Mononuclear cell (primary cell): ENCODE measurements around the gene PRPH. TPM values are rescaled to one million over a fixed set of nuclear protein-coding genes. Genes with fewer than 3 reads are reported as not detected.
"Not testable (repeated sequence)": the region's sequence is repeated elsewhere in the genome, so short reads cannot be mapped to it uniquely, and the experiment has no call there.

ENCODE experiments used
- H3K27me3 ChIP-seq: 2 replicates; pipeline ENCODE4 v1.6.0; 2011; ENCODE audit warnings: low read length, control low read depth; ENCODE audit not compliant: insufficient read depth
- H3K4me1 ChIP-seq: 2 replicates; pipeline ENCODE4 v1.5.1; 2011; ENCODE audit warnings: mild to moderate bottlenecking, low read length, control low read depth; ENCODE audit not compliant: insufficient read depth
- H3K4me3 ChIP-seq: 2 replicates; pipeline ENCODE4 v1.5.1; 2011; ENCODE audit warnings: mild to moderate bottlenecking, low read length, moderate library complexity
- H3K9me3 ChIP-seq: 2 replicates; pipeline ENCODE4 v1.5.1; 2011; ENCODE audit warnings: low read depth, mild to moderate bottlenecking, control low read depth, low read length
- total RNA-seq: library from RNA; depleted of rRNA; stranded (reverse); fragments of >200 nt; gene quantifications from one replicate; pipeline ENCODE4 v1.2.3, GENCODE V29; 2012

Gene PRPH
- total RNA-seq = not detected

DNA sequence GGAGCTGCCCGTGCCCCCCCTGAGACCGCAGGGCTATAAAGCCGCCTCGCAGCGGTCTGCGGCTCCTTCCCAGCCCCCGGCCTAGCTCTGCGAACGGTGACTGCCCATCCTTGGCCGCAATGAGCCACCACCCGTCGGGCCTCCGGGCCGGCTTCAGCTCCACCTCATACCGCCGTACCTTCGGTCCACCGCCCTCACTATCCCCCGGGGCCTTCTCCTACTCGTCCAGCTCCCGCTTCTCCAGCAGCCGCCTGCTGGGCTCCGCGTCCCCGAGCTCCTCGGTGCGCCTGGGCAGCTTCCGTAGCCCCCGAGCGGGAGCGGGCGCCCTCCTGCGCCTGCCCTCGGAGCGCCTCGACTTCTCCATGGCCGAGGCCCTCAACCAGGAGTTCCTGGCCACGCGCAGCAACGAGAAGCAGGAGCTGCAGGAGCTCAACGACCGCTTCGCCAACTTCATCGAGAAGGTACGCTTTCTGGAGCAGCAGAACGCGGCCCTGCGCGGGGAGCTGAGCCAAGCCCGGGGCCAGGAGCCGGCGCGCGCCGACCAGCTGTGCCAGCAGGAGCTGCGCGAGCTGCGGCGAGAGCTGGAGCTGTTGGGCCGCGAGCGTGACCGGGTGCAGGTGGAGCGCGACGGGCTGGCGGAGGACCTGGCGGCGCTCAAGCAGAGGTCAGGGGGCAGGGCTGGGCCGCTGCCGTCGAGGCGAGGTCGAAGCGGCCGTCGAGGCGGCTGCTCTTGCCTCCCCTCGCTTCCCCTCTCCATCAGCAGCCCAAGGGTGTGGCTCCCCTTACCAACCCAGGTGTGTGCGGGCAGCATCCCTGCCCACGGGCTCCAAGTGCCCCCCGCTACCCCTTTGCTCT lies at the start of gene PRPH:
Gene PRPH, plus strand, starts transcription at position 66 of the 855 bp plus-strand sequence. Its CDS starts 54 bp downstream, at position 120.
- no peaks in the 10 kb centered on the region for H3K9me3 ChIP-seq
- H3K4me3 ChIP-seq = no peak within 1 kb of the TSS
- H3K27me3 ChIP-seq = peaks cover 53% of the 10 kb centered on the region
- H3K4me1 ChIP-seq = peaks cover 21% of the 10 kb centered on the region

DNA sequence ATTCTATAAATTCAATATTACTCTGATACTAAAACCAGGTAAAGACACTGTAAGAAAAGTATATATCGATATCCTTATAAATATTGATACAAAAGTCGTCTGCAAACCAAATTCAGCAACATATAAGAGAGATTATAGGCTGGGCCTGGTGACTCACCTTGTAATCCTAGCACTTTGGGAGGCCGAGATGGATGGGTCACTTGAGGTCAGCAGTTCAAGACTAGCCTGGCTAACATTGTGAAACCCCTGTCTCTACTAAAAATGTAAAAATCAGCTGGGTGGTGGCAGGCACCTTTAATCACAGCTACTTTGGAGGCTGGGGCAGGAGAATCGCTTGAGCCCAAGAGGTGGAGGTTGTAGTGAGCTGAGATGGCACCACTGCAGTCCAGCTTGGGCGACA lies 43.6 kb upstream of the PRPH start:
- Histone ChIP-seq H3K9me3 (no peaks in the 10 kb centered on the region), H3K4me3 (no peak overlapping the region), H3K27me3 (no peaks in the 10 kb centered on the region), H3K4me1 (no peaks in the 10 kb centered on the region)

DNA sequence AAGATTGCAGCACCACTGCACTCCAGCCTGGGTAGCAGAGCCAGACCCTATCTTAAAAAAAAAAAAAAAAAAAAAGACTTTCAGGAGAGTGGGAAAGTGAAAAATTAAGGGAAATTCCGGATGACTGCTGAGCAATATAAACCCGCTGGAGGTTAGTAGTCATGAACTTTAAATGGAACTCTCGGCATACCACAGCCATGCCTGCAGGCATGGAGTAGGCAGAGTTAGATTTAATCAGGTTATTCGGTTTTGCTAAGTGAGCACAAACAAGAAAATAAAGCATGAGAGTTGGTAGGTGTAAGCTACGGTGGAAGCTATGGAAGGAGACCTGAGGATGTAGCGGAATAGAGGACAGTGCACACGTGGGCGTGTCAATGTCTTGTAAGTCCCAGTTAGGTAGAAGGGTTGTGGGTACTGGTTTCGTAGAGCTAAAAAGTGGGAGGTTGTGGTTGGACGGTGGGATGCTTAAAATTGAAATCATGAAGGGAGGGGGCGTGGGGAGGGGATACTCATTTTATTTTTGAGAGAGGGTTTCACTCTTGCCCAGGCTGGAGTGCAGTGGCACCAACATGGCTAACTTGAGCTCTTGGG lies 41.8 kb upstream of the PRPH start:
- no peak overlapping the region for H3K4me3 ChIP-seq

DNA sequence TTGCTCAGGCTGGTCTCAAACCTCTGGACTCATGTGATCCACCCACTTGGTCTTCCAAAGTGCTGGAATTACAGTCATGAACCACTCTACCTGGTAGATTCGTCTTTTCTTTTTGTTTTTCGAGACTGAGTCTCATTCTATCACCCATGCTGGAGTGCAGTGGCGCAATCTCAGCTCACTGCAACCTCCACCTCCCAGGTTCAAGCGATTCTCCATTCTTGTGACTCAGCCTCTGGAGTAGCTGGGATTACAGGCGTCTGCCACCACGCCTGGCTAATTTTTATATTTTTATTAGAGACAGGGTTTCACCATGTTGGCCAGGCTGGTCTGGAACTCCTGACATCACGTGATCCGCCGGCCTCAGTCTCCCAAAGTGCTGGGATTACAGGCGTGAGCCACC lies 39.5 kb upstream of the PRPH start:
- not testable (repeated sequence) for H3K4me1 ChIP-seq, H3K27me3 ChIP-seq, H3K9me3 ChIP-seq, H3K4me3 ChIP-seq

More for the DNA sequence above, 41.8 kb upstream of the PRPH start:
- no peaks in the 10 kb centered on the region for H3K4me1 ChIP-seq
- H3K27me3 ChIP-seq = no peaks in the 10 kb centered on the region
- no peaks in the 10 kb centered on the region for H3K9me3 ChIP-seq

DNA sequence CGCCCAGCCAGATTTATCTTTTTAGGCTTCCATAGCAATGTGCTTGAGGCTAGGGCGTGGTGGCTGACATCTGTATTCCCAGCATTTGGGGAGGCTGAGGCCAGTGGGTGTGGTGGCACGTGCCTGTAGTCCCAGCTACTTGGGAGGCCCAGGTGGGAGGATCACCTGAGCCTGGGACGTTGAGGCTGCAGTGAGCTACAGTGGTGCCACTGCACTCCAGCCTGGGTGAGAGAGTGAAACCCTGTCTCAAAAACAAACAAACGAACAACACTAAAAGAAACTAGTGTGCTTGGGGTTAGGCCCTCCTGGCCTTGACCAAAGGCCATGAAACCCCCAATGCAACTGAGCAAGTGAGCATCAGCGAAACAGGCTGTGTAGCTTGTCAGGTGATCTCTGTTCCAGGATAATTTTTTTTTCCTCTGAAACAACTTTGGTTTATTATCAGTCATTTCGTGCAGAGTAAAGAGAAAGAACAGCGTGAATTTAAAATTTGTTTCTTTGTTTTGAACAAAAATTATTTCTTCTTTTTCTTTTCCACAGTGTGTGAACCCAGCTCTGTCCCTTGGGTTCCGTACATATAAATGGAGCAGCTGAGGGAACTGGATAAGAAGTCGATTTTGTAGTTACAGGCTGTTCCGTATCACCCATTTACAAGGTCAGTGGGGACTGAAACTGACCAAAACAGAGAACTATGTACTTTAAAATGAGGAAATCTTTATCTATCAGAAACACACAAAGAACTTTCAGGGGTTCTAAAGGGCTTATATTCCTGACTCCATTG lies 38.9 kb upstream of the PRPH start:
- Histone ChIP-seq H3K9me3 (no peaks in the 10 kb centered on the region), H3K4me3 (no peak overlapping the region), H3K27me3 (no peaks in the 10 kb centered on the region), H3K4me1 (peaks cover 9% of the 10 kb centered on the region)

DNA sequence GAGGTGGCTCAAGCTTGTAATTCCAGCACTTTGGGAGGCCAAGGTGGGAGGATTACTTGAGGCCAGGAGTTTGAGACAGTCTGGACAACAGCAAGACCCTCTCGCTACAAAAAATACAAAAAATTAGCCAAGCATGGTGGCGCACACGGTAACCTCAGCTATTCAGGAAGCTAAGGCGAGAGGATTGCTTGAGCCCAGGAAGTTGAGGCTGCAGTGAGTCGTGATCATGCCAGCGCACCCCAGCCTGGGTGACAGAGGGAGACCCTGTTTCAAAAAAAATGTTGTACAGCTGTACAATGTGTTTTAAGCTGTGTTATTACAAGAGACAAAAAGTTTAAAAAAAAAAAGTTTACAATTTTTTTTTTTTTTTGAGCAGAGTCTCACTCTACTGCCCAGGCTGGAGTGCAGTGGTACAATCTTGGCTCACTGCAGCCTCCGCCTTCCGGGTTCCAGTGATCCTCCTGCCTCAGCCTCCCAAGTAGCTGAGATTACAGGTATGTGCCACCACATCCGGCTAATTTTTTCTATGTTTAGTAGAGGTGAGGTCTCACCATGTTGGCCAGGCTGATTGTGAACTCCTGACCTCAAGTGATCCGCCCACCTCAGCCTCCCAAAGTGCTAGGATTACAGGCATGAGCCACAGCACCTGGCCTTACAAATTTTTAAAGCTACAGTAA lies 37.3 kb upstream of the PRPH start:
- not testable (repeated sequence) for H3K9me3 ChIP-seq, H3K27me3 ChIP-seq, H3K4me3 ChIP-seq, H3K4me1 ChIP-seq

DNA sequence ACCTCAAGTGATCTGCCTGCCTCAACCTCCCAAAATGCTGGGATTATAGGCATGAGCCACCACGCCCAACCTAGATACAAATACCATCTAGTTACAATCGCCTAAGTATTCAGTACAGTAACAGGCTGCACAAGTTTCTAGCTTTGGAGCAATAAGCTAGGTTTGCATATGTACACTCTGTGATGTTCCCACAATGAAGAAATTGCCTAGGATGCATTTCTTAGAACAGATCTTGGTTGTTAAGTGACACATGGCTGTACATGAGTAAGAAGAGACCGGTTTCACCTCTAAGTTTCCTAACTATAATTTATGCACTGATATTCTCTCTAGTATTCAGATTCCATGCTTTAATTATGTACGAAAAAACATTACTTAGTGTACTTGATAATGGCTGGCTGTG lies 35.5 kb upstream of the PRPH start:
- Histone ChIP-seq H3K4me1 (peaks cover 24% of the 10 kb centered on the region), H3K9me3 (no peaks in the 10 kb centered on the region), H3K27me3 (no peaks in the 10 kb centered on the region), H3K4me3 (no peak overlapping the region)

DNA sequence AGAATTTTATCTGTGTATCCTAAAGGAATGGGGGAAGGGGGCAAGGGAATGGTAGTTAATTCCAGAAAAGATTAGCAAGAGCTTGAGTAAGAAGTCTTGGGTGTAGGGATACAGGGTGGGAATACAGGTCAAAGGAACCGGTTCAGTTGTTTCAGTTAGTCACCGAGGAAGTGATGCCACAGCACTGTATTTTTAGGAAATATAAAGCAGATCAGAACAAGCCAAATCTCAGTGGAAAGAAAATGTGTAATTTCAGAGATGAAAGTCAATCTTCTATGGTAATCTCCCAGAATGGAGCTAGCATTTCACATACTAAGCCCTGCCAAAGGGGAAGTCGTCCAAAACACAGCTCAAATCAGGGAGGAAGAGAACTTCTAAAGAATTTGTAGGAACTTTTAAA lies 34.8 kb upstream of the PRPH start:
- Histone ChIP-seq H3K4me1 (peaks cover 25% of the 10 kb centered on the region), H3K27me3 (no peaks in the 10 kb centered on the region), H3K4me3 (no peak overlapping the region), H3K9me3 (no peaks in the 10 kb centered on the region)

DNA sequence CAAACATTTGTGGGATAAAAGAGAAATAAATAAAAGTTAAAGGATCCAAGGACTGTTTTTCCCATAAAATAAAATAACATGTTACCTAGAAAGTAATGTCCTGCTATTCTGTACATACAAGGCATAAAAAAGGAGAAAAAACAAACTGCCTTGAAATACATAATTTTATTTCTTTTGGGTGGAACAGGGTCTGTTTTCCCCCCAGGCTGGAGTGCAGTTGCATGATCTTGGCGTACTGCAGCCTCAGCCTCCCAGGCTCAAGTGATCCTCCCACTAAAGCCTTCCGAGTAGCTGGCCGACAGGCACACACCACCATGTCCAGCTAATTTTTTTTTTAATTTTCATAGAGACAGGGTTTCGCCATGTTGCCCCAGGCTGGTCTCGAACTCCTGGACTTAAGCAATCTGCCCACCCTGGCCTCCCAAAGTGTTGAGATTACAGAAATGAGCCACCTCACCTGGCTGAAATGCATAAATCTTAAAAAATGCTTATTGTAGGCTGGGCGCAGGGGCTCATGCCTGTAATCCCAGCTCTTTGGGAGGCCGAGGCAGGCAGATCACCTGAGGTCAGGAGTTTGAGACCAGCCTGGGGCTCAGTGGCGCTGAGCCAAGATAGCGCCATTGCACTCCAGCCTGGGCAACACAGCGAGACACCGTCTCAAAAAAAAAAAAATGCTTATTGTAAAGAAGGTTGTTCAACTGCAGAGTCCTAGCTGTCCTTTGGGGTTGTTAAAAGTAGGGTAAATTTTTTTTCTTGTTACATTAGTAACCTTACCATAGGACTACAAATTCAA lies 34.2 kb upstream of the PRPH start:
- H3K9me3 ChIP-seq = no peaks in the 10 kb centered on the region
- H3K27me3 ChIP-seq = no peaks in the 10 kb centered on the region
- H3K4me1 ChIP-seq = peaks cover 31% of the 10 kb centered on the region
- H3K4me3 ChIP-seq = no peak overlapping the region

DNA sequence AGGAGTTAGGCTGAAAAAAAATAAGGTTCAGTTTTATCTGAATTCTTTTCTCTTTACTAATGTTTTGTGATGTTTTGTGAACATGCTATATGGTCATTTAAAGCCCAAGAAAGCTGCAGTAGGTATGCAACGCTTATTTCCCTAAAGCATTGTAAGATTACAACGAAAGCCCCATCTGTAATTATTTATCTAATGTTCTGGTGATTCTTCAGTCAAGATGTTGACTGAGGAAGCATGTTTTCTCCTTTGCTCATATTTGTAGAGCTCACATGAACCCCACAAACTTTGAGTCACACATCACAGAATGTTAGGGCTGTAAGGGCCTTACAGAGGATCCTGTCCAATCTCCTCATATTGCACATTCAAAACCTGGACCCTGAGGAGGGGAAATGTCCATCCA lies 33.2 kb upstream of the PRPH start:
- H3K9me3 ChIP-seq = no peaks in the 10 kb centered on the region
- H3K27me3 ChIP-seq = no peaks in the 10 kb centered on the region
- H3K4me3 ChIP-seq = no peak overlapping the region
- peaks cover 41% of the 10 kb centered on the region for H3K4me1 ChIP-seq

DNA sequence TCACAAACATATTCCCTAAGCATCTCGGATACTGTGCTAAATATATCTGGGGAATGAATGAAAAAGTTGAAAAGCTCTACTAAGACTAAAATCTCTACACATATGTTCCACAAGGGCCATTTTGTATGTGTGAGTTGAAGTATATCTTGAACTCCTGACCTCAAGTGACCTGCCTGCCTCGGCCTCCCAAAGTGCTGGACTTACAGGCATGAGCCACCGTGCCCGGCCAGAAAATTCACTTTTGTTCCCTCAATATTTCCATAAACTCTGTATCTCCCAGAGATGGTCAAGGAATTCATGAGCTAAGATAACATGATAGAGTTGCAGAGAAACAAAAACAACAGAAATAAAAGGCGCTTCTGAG lies 31.6 kb upstream of the PRPH start:
- H3K4me1 ChIP-seq = peaks cover 57% of the 10 kb centered on the region
- H3K4me3 ChIP-seq = no peak overlapping the region
- H3K9me3 ChIP-seq = no peaks in the 10 kb centered on the region
- H3K27me3 ChIP-seq = no peaks in the 10 kb centered on the region

DNA sequence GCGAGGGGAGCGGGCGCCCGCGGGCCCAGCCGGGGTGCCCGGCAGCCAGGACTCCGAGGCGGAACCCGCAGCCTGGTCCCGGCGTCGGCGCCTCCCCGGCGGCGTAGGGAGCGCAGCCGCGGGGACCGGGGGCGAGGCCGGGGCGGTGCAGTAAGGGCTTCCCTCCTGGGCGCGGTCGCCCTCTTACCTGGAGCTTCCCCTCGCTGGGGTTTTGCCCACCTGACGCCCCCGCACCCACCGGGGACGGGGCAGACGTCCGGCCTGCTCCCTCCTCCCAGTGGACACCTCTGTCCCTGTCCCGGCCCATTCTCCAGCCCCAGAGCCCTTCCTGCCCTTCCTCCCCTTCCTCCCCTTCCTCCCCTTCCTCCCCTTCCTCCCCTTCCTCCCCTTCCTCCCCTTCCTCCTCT lies 30.5 kb upstream of the PRPH start:
- peaks cover 61% of the 10 kb centered on the region for H3K4me1 ChIP-seq
- no peaks in the 10 kb centered on the region for H3K27me3 ChIP-seq
- H3K4me3 ChIP-seq = peak overlapping the region; percentile 85
- no peaks in the 10 kb centered on the region for H3K9me3 ChIP-seq

DNA sequence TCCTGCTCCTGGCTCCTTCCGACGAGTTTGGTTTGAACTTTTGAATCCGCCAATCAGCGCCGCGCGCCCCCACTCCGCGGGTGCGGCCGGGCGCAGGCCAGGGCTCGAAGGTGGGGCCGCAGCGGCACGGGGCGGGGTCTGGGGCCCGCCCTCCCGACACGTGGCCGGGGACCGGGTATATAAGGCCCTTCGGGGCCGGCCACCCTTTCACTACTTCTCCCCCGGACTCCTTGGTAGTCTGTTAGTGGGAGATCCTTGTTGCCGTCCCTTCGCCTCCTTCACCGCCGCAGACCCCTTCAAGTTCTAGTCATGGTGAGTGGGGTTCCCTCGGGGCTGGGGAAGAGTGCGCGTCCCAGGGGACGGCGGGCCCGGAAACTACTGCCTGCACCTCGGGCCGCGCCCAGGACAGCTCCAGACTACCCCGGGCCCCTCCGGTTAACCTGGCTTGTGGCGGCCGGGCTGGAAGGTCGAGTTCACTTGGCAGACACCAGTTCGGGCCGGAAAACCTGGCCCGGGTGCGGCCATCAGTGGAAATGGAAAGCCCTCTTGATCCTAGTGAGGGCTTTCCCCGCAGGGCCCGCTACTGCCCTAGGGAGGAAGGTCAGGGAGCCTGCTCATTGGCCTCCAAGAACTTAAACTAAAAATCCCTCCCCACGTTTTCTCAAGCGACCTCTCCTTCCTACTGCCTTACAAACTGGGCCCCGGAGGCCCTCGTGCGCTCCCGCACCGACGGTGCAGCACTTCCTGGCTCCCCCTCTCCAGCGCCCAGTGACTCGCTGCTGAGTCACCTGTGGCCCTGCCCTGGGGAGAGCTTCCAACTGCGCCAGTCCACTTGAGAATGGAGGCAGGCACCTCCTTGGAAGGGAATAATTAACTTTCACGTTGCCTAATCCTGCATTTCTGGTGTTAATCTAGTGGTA lies 29.8 kb upstream of the PRPH start, which contains the start of gene TUBA1C:
Gene TUBA1C, plus strand, starts transcription at position 210 of the 920 bp plus-strand sequence. Its CDS starts 100 bp downstream, at position 310.
- no peaks in the 10 kb centered on the region for H3K27me3 ChIP-seq
- H3K9me3 ChIP-seq = no peaks in the 10 kb centered on the region
- H3K4me3 ChIP-seq = peak within 1 kb of the TSS; percentile 85
- peaks cover 61% of the 10 kb centered on the region for H3K4me1 ChIP-seq
